ENCODE data around the gene ULBP3.

DNA sequence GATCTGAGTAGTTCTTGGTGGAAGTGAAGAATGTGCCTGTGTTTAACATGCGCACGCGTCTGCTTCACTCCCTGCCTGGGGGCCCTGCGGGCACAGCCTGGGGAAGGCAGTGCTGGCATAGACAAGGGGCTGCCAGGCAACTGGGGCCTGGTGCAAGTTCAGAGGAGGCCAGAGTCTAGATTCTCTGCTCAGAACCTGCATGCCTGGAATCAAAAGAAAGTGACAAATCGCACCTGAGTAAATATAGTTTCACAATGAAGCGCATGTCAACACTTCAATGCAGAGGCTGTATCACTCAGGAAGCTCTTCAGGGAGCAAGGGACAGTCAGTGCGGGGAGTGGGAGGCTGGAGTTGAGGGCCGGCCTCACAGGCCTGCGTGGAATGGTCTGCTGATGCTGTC is 49.7 kb upstream of the ULBP3 start:
- TF ChIP-seq, protein P1, sequence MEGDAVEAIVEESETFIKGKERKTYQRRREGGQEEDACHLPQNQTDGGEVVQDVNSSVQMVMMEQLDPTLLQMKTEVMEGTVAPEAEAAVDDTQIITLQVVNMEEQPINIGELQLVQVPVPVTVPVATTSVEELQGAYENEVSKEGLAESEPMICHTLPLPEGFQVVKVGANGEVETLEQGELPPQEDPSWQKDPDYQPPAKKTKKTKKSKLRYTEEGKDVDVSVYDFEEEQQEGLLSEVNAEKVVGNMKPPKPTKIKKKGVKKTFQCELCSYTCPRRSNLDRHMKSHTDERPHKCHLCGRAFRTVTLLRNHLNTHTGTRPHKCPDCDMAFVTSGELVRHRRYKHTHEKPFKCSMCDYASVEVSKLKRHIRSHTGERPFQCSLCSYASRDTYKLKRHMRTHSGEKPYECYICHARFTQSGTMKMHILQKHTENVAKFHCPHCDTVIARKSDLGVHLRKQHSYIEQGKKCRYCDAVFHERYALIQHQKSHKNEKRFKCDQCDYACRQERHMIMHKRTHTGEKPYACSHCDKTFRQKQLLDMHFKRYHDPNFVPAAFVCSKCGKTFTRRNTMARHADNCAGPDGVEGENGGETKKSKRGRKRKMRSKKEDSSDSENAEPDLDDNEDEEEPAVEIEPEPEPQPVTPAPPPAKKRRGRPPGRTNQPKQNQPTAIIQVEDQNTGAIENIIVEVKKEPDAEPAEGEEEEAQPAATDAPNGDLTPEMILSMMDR (IDR thresholded peaks at IDR 0.05; ENCODE audit: insufficient read depth, low read length, poor library complexity, severe bottlenecking) = no peak
- no peak for TF ChIP-seq EZH2phosphoT487 (conservative IDR thresholded peaks at IDR 0.05; ENCODE audit: low read length)
